Right lobe of liver (tissue), 4 donors: ENCODE measurements around the gene HSPG2.

ENCODE experiments used
- POLR2A ChIP-seq: fragments of 450-650 bp; IDR thresholded peaks from one replicate; pipeline ENCODE4 v1.6.1; 2017; ENCODE audit warnings: antibody characterized with exemption, mild to moderate bottlenecking
- TF ChIP-seq, protein P1 (sequence below), 4 donors: fragments of 200-600 bp in 3 of 4; fragments of 450-650 bp in 1 of 4; IDR thresholded peaks; one replicate each; pipeline versions ENCODE4 v1.5.1 to v1.8.0; 2016 to 2022; ENCODE audit warnings: antibody characterized with exemption in 4 of 4, mild to moderate bottlenecking in 2 of 4
- donor health status: DM: no; HTN: no; CAD: no.
- donor health status: DM: no; HTN: no; CAD: no.
- donor health status: DM: no; HTN: yes; CAD: no.

DNA sequence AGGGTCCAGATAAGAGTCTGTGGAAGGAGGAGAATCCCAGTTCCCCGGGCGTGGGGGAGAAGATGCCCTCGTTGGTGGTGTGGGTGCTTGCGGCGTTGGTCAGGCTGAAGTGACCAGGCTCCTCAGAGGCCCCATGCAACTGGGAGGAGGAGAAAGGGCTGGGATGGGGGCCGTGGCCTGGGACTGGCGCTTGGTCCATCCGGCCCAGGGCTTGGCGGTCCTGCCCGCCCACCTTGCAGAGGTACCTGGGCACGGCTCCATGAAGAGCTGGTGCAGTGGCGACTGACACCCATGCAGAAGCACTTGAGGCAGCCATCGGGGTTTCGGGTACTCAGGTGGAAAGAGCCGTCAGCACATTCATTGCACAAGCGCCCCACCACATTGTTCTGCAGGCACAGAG is 60.8 kb downstream of the HSPG2 start:
- TF ChIP-seq, protein P1, sequence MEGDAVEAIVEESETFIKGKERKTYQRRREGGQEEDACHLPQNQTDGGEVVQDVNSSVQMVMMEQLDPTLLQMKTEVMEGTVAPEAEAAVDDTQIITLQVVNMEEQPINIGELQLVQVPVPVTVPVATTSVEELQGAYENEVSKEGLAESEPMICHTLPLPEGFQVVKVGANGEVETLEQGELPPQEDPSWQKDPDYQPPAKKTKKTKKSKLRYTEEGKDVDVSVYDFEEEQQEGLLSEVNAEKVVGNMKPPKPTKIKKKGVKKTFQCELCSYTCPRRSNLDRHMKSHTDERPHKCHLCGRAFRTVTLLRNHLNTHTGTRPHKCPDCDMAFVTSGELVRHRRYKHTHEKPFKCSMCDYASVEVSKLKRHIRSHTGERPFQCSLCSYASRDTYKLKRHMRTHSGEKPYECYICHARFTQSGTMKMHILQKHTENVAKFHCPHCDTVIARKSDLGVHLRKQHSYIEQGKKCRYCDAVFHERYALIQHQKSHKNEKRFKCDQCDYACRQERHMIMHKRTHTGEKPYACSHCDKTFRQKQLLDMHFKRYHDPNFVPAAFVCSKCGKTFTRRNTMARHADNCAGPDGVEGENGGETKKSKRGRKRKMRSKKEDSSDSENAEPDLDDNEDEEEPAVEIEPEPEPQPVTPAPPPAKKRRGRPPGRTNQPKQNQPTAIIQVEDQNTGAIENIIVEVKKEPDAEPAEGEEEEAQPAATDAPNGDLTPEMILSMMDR (IDR thresholded peaks at IDR 0.05) = no peak
- TF ChIP-seq POLR2A = no peak
